ENCODE results near the gene BBX. TPM values are rescaled to one million over a fixed set of nuclear protein-coding genes. Genes with fewer than 3 reads are reported as not detected.

BBX gene
- total and polyA plus RNA-seq, 2 of the 13 experiments (the other 11 are each of a cell fraction or from before 2014, with no cell fraction given) = 13.7 to 23.2 TPM

- no peaks in the 10 kb centered on the region for H3K9me3 ChIP-seq (ENCODE audit: low read length)
- in situ Hi-C loops (cut with HindIII; ENCODE audit: extremely low pct_ligation_motif_present, low pct_unique_long_range_greater_than_20kb) (no loop called here), intact Hi-C loops (cut with micrococcal nuclease; ENCODE audit: unreplicated experiment) (loop anchor here (5.0 kb wide), 1 partner anchor 38 kb away; no protein-coding TSS in a partner anchor)
- ATAC-seq (no peak), FAIRE-seq (no peak), DNase-seq (ENCODE audit: low spot score) (no peak)
- no peak overlapping the region for H3K9ac ChIP-seq (ENCODE audit: insufficient read depth, low read depth, low read length)
- no peak overlapping the region for H2AFZ ChIP-seq (ENCODE audit: low read length)
- H3K4me1 ChIP-seq (ENCODE audit: insufficient read depth, low read length) = peaks cover 6% of the 10 kb centered on the region
- no peak overlapping the region for H3K4me3 ChIP-seq (replicated peaks in 1 of 3; ENCODE audit: insufficient read depth in 1 of 3, low read depth in 2 of 3, low read length in 3 of 3)
- CTCF ChIA-PET (ENCODE audit: low intra/inter-chr PET ratio, low total read pairs) = no interaction called here
- H4K20me1 ChIP-seq (ENCODE audit: insufficient read depth, low read length) = peaks cover 2% of the 10 kb centered on the region; the same call in 1 of the 2 replicates
- BruUV-seq (replicated peaks) = no TSS peak
- no peaks in the 10 kb centered on the region for H3K36me3 ChIP-seq (replicated peaks in 1 of 2; ENCODE audit: control insufficient read depth in 1 of 2, insufficient read depth in 2 of 2, low read length in 2 of 2)
- H3K79me2 ChIP-seq (ENCODE audit: insufficient read depth, low read length) = peaks cover 12% of the 10 kb centered on the region
- H3K4me2 ChIP-seq (ENCODE audit: low read depth, low read length) = no peak overlapping the region
- H3K27ac ChIP-seq (ENCODE audit: extremely low read length, insufficient read depth, low read length) = no peak overlapping the region
- 100% methylated on average over 3 of the region's 3 CpGs for WGBS (ENCODE audit: low lambda C conversion rate)
- no peaks in the 10 kb centered on the region for H3K27me3 ChIP-seq (ENCODE audit: control insufficient read depth in 1 of 2, insufficient read depth in 2 of 2, low read length in 2 of 2)
- POLR2A ChIA-PET = no interaction called here
- TF ChIP-seq PAX8 (CRISPR knock-in tag; IDR thresholded peaks at IDR 0.05; ENCODE audit: borderline replicate concordance) (no peak), EHMT2 (IDR thresholded peaks at IDR 0.05; ENCODE audit: borderline replicate concordance, low read depth, low read length) (no peak), ZNF367 (CRISPR knock-in tag; IDR thresholded peaks at IDR 0.05; ENCODE audit: borderline replicate concordance) (no peak), TEAD2 (CRISPR knock-in tag; IDR thresholded peaks at IDR 0.05) (no peak), ZZZ3 (CRISPR knock-in tag; IDR thresholded peaks at IDR 0.05; ENCODE audit: borderline replicate concordance) (no peak), ZBTB4 (CRISPR knock-in tag; IDR thresholded peaks at IDR 0.05; ENCODE audit: borderline replicate concordance) (no peak), RERE (CRISPR knock-in tag; IDR thresholded peaks at IDR 0.05; ENCODE audit: low read depth) (no peak), ZSCAN21 (CRISPR knock-in tag; IDR thresholded peaks at IDR 0.05; ENCODE audit: borderline replicate concordance) (no peak), ZNF513 (CRISPR knock-in tag; conservative IDR thresholded peaks at IDR 0.05) (no peak), MYPOP (CRISPR knock-in tag; IDR thresholded peaks at IDR 0.05) (no peak), GZF1 (CRISPR knock-in tag; IDR thresholded peaks at IDR 0.05) (no peak)
- TF ChIP-seq, protein P1, sequence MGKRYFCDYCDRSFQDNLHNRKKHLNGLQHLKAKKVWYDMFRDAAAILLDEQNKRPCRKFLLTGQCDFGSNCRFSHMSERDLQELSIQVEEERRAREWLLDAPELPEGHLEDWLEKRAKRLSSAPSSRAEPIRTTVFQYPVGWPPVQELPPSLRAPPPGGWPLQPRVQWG (CRISPR knock-in tag; IDR thresholded peaks at IDR 0.05; ENCODE audit: borderline replicate concordance, low read depth) = no peak
These were observed 97.8 kb downstream of the BBX start for GRCh38 chr3:107620534-107620933.
